Measurements from ENCODE around the gene INO80B.

GRCh38 chr2:74496997-74497776 lies 42.3 kb downstream of the INO80B start:
- TF ChIP-seq CTCF (IDR thresholded peaks at IDR 0.05) = no peak
- TF ChIP-seq EZH2 (IDR thresholded peaks at IDR 0.05; ENCODE audit: borderline replicate concordance, insufficient read depth, low read depth, low read length, poor library complexity, severe bottlenecking) = no peak

Data from B cell (primary cell).